Activated CD4-positive, alpha-beta T cell treated with anti-CD3 and anti-CD28 coated beads, Interleukin-2, Interleukin-4, amounts not matched to agents 100 ng/mL and 50 ng/mL, durations not matched to agents 16 hours and 8 hours (primary cell): Measurements from ENCODE around the gene CPLX1.
"Not testable (repeated sequence)": the region's sequence is repeated elsewhere in the genome, so short reads cannot be mapped to it uniquely, and the experiment has no call there.

Experiments
- DNase-seq: peaks from one replicate; pipeline ENCODE4 v3.0.0-alpha.2; 2020; ENCODE audit warnings: low spot score

The CPLX1 gene

GRCh38 chr4:791898-792625, 33.9 kb downstream of the CPLX1 start:
- DNase-seq: peak; percentile 35

- DNase-seq: no peak
Measured at GRCh38 chr4:791252-791897, 34.6 kb downstream of the CPLX1 start.

- no peak for DNase-seq
Measured at GRCh38 chr4:790466-790820, 35.5 kb downstream of the CPLX1 start.

GRCh38 chr4:789571-790465, 36.1 kb downstream of the CPLX1 start:
- DNase-seq: no peak

- no peak for DNase-seq
Measured at GRCh38 chr4:788636-789297, 37.2 kb downstream of the CPLX1 start.

- no peak for DNase-seq
Measured at GRCh38 chr4:788006-788635, 37.8 kb downstream of the CPLX1 start.

GRCh38 chr4:787561-787981, 38.4 kb downstream of the CPLX1 start:
- no peak for DNase-seq

- no peak for DNase-seq
Measured at GRCh38 chr4:786861-787300, 39.0 kb downstream of the CPLX1 start.

GRCh38 chr4:786074-786741, 39.7 kb downstream of the CPLX1 start:
- DNase-seq: no peak

- no peak for DNase-seq
Measured at GRCh38 chr4:785332-786073, 40.4 kb downstream of the CPLX1 start.

GRCh38 chr4:784401-785331, 41.3 kb downstream of the CPLX1 start:
- DNase-seq: no peak

GRCh38 chr4:781493-782216, 44.3 kb downstream of the CPLX1 start:
- peak; percentile 99 for DNase-seq

GRCh38 chr4:780716-781492, 45.0 kb downstream of the CPLX1 start:
- no peak for DNase-seq

- DNase-seq: not testable (repeated sequence)
Measured at GRCh38 chr4:780255-780654, 45.7 kb downstream of the CPLX1 start.

GRCh38 chr4:779555-779954, 46.4 kb downstream of the CPLX1 start:
- DNase-seq: no peak

GRCh38 chr4:777520-778262, 48.2 kb downstream of the CPLX1 start:
- no peak for DNase-seq
